Measurements from ENCODE around the gene EIF4EBP3.

DNA sequence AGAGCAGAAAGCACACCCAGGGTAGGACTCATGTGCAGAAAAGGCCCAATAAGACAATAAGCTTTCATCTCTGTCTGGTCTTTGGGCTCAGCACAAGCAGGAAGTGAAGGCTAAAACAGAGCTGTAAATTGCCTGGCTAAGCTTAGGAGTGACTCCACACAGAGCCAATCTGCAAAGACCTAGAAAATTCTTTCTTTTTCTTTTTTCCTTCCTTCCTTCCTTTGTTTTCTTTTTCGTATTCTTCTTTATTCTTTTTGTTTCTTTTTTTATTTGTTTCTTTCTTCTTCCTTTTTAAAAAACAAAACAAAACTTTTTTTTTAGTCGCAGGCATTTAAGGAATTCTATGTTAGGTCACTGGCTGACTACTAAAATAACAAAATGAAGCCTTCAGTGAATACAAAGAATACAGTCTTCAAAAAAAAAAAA lies 29.3 kb downstream of the EIF4EBP3 start:
- TF ChIP-seq TEAD4 (IDR thresholded peaks at IDR 0.05) (no peak), ZBTB7A (IDR thresholded peaks at IDR 0.05; ENCODE audit: low read depth) (no peak), TCF12 (IDR thresholded peaks at IDR 0.05; ENCODE audit: low read depth) (no peak), EGR1 (IDR thresholded peaks at IDR 0.05) (no peak), TAF1 (IDR thresholded peaks at IDR 0.05; ENCODE audit: low read depth) (no peak), EP300 (IDR thresholded peaks at IDR 0.05; ENCODE audit: borderline replicate concordance) (no peak), MAX (IDR thresholded peaks at IDR 0.05) (no peak), CEBPB (IDR thresholded peaks at IDR 0.05) (no peak)
- TF ChIP-seq, protein P1, sequence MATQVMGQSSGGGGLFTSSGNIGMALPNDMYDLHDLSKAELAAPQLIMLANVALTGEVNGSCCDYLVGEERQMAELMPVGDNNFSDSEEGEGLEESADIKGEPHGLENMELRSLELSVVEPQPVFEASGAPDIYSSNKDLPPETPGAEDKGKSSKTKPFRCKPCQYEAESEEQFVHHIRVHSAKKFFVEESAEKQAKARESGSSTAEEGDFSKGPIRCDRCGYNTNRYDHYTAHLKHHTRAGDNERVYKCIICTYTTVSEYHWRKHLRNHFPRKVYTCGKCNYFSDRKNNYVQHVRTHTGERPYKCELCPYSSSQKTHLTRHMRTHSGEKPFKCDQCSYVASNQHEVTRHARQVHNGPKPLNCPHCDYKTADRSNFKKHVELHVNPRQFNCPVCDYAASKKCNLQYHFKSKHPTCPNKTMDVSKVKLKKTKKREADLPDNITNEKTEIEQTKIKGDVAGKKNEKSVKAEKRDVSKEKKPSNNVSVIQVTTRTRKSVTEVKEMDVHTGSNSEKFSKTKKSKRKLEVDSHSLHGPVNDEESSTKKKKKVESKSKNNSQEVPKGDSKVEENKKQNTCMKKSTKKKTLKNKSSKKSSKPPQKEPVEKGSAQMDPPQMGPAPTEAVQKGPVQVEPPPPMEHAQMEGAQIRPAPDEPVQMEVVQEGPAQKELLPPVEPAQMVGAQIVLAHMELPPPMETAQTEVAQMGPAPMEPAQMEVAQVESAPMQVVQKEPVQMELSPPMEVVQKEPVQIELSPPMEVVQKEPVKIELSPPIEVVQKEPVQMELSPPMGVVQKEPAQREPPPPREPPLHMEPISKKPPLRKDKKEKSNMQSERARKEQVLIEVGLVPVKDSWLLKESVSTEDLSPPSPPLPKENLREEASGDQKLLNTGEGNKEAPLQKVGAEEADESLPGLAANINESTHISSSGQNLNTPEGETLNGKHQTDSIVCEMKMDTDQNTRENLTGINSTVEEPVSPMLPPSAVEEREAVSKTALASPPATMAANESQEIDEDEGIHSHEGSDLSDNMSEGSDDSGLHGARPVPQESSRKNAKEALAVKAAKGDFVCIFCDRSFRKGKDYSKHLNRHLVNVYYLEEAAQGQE (IDR thresholded peaks at IDR 0.05; ENCODE audit: low read depth): no peak
- TF ChIP-seq, protein P2, sequence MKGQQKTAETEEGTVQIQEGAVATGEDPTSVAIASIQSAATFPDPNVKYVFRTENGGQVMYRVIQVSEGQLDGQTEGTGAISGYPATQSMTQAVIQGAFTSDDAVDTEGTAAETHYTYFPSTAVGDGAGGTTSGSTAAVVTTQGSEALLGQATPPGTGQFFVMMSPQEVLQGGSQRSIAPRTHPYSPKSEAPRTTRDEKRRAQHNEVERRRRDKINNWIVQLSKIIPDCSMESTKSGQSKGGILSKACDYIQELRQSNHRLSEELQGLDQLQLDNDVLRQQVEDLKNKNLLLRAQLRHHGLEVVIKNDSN (IDR thresholded peaks at IDR 0.05): no peak
